GM12878 (cell line): Measurements from ENCODE around the gene HDHD3. TPM values are rescaled to one million over a fixed set of nuclear protein-coding genes. Genes with fewer than 3 reads are reported as not detected.

Source experiments
- ASH2L ChIP-seq: fragments of 300-600, 200-600 bp; sonication (generic); IDR thresholded peaks from 2 replicates; pipeline ENCODE4 v1.6.1; 2017; ENCODE audit warnings: low read depth, mild to moderate bottlenecking, borderline replicate concordance
- BACH1 ChIP-seq: fragments of 450-650 bp; IDR thresholded peaks from 2 replicates; pipeline ENCODE4 v1.6.1; 2017; ENCODE audit warnings: mild to moderate bottlenecking, borderline replicate concordance
- BHLHE40 ChIP-seq, 2 experiments: fragments of 450-650 bp in 1 of 2; IDR thresholded peaks; 2 replicates each; pipeline ENCODE4 v1.6.1; 2011 to 2017; ENCODE audit warnings: low read depth in 2 of 2, borderline replicate concordance in 1 of 2, improper control_type of control experiment in 1 of 2, low read length in 1 of 2, mild to moderate bottlenecking in 1 of 2
- CBX3 ChIP-seq: fragments of 200-600 bp; sonication (generic); IDR thresholded peaks from 2 replicates; pipeline ENCODE4 v1.6.1; 2016; ENCODE audit warnings: low read depth, borderline replicate concordance
- CREB1 ChIP-seq: IDR thresholded peaks from 2 replicates; pipeline ENCODE4 v1.6.1; 2012; ENCODE audit warnings: low read depth, mild to moderate bottlenecking, inconsistent platforms
- DPF2 ChIP-seq: fragments of 450-650 bp; IDR thresholded peaks from 2 replicates; pipeline ENCODE4 v1.6.1; 2017; ENCODE audit warnings: mild to moderate bottlenecking
- FOS ChIP-seq: IDR thresholded peaks from 3 replicates; pipeline ENCODE4 v1.6.1; 2011; ENCODE audit warnings: borderline replicate concordance; ENCODE audit not compliant: insufficient read length; ENCODE audit errors: extremely low read depth
- FOXK2 ChIP-seq: fragments of 450-650 bp; IDR thresholded peaks from 2 replicates; pipeline ENCODE4 v1.6.1; 2017; ENCODE audit warnings: mild to moderate bottlenecking, moderate library complexity
- HDAC2 ChIP-seq: fragments of 200-600 bp; sonication (generic); IDR thresholded peaks from 2 replicates; pipeline ENCODE4 v1.6.1; 2017
- JUND ChIP-seq: IDR thresholded peaks from 2 replicates; pipeline ENCODE4 v1.6.1; 2012; ENCODE audit warnings: low read depth, mild to moderate bottlenecking, low read length, improper control_type of control experiment, moderate library complexity
- MTA3 ChIP-seq: IDR thresholded peaks from 2 replicates; pipeline ENCODE4 v1.6.1; 2012; ENCODE audit warnings: low read length, inconsistent platforms, borderline replicate concordance
- MYB ChIP-seq: fragments of 150-350 bp; IDR thresholded peaks from 2 replicates; pipeline ENCODE4 v1.6.1; 2014; ENCODE audit warnings: mild to moderate bottlenecking, low read depth, low read length, borderline replicate concordance
- NFYA ChIP-seq: IDR thresholded peaks from 2 replicates; pipeline ENCODE4 v1.6.1; 2011; ENCODE audit warnings: low read depth, mild to moderate bottlenecking, low read length, improper control_type of control experiment, borderline replicate concordance
- RAD51 ChIP-seq: fragments of 450-650 bp; IDR thresholded peaks from 2 replicates; pipeline ENCODE4 v1.6.1; 2016; ENCODE audit warnings: moderate library complexity, mild to moderate bottlenecking, inconsistent platforms
- RUNX3 ChIP-seq: IDR thresholded peaks from 2 replicates; pipeline ENCODE4 v1.6.1; 2012; ENCODE audit warnings: low read length, inconsistent platforms
- SPI1 ChIP-seq: IDR thresholded peaks from 2 replicates; pipeline ENCODE4 v1.6.1; 2011; ENCODE audit warnings: low read depth, mild to moderate bottlenecking, low read length, moderate library complexity, borderline replicate concordance; ENCODE audit not compliant: insufficient read depth
- SREBF2 ChIP-seq: IDR thresholded peaks from 2 replicates; pipeline ENCODE4 v1.6.1; 2012; ENCODE audit warnings: mild to moderate bottlenecking, low read length
- STAT3 ChIP-seq: IDR thresholded peaks from 2 replicates; pipeline ENCODE4 v1.6.1; 2011; ENCODE audit warnings: low read depth, low read length, improper control_type of control experiment
- TAF1 ChIP-seq: IDR thresholded peaks from 2 replicates; pipeline ENCODE4 v1.6.1; 2011; ENCODE audit warnings: mild to moderate bottlenecking, low read depth, low read length, borderline replicate concordance
- TARDBP ChIP-seq: IDR thresholded peaks from 2 replicates; pipeline ENCODE4 v1.6.1; 2016; ENCODE audit warnings: borderline replicate concordance
- TCF12 ChIP-seq: IDR thresholded peaks from 2 replicates; pipeline ENCODE4 v1.6.1; 2011; ENCODE audit warnings: low read depth, mild to moderate bottlenecking, low read length
- USF1 ChIP-seq: IDR thresholded peaks from 2 replicates; pipeline ENCODE4 v1.6.1; 2011; ENCODE audit warnings: borderline replicate concordance, low read depth, mild to moderate bottlenecking, moderate library complexity, mixed read lengths, low read length; ENCODE audit not compliant: insufficient read depth; ENCODE audit errors: extremely low read length
- USF2 ChIP-seq: IDR thresholded peaks from 2 replicates; pipeline ENCODE4 v1.6.1; 2011; ENCODE audit warnings: low read depth, low read length, improper control_type of control experiment, borderline replicate concordance
- YBX1 ChIP-seq: fragments of 450-650 bp; IDR thresholded peaks from 2 replicates; pipeline ENCODE4 v1.6.1; 2016; ENCODE audit warnings: antibody characterized with exemption
- ZBTB4 ChIP-seq: fragments of 450-650 bp; formaldehyde crosslinking; IDR thresholded peaks from 2 replicates; pipeline ENCODE4 v1.4.0; 2022; ENCODE audit warnings: mild to moderate bottlenecking, moderate library complexity
- ZNF24 ChIP-seq: fragments of 450-650 bp; IDR thresholded peaks from 2 replicates; pipeline ENCODE4 v1.6.1; 2017; ENCODE audit warnings: antibody characterized with exemption, mild to moderate bottlenecking
- ZNF384 ChIP-seq: IDR thresholded peaks from 2 replicates; pipeline ENCODE4 v1.6.1; 2012; ENCODE audit warnings: low read depth, mild to moderate bottlenecking, low read length, improper control_type of control experiment, borderline replicate concordance
- polyA plus RNA-seq, 11 experiments: library from polyadenylated mRNA; depleted of rRNA in 4 of 11; unstranded in 6 of 11; stranded (reverse) in 5 of 11; fragments of >200 nt; fragmentation: Nextera tagmentation in 4 of 11; fragmentation: Illumina TruSeq in 1 of 11; extraction: Ambion mirVana in 4 of 11; extraction: Trizol in 1 of 11; gene quantifications; 1 replicate in 1 of 11; 2 replicates in 10 of 11; pipeline versions ENCODE4 v1.2.1 to v1.2.3, GENCODE V29; 2011 to 2016; ENCODE audit warnings: inconsistent platforms in 2 of 11, missing spikeins in 2 of 11, low read depth in 1 of 11
- total RNA-seq, 4 experiments: library from RNA; depleted of rRNA in 3 of 4; stranded (reverse); fragments of >200 nt in 3 of 4; fragmentation: Illumina TruSeq in 1 of 4; extraction: Trizol in 1 of 4; gene quantifications; 2 replicates each; pipeline versions ENCODE4 v1.2.1 to v1.2.3, GENCODE V29; 2013 to 2021

The HDHD3 gene
- total and polyA plus RNA-seq, 10 of the 15 experiments (the other 5 are each of a cell fraction or from before 2014, with no cell fraction given): 1.3 to 29.4 (median 17.9) TPM

GRCh38 chr9:113340011-113340699 is 36.6 kb downstream of the HDHD3 start, which contains the start of gene WDR31 (continued):
- TF ChIP-seq FOXK2 (no peak), BACH1 (0 out of 2 replicates have a peak, but pooled peaks have one; percentile 15), ZNF384 (no peak), TARDBP (0 out of 2 replicates have a peak, but pooled peaks have one; percentile 40), CREB1 (peak; percentile 63; the same call in 1 of the 2 replicates), ZNF24 (peak; percentile 50; the same call in 1 of the 2 replicates), RUNX3 (peak; percentile 66), CBX3 (no peak), NFYA (no peak), ASH2L (no peak), MTA3 (no peak), STAT3 (no peak), YBX1 (no peak), FOS (no peak), HDAC2 (0 out of 2 replicates have a peak, but pooled peaks have one; percentile 54), SPI1 (peak; percentile 41; the same call in 1 of the 2 replicates), TAF1 (peak; percentile 77), JUND (no peak), MYB (no peak), SREBF2 (no peak), DPF2 (0 out of 2 replicates have a peak, but pooled peaks have one; percentile 42), RAD51 (no peak), ZBTB4 (CRISPR knock-in tag) (no peak), USF2 (no peak), BHLHE40 (IDR thresholded peaks at IDR 0.05; ENCODE audit: borderline replicate concordance in 1 of 2, low read depth in 2 of 2, low read length in 1 of 2) (peak in 1 of 2 experiments; percentile 73; a peak in 2 of 4 replicates), USF1 (peak; percentile 18), TCF12 (peak; percentile 76; the same call in 1 of the 2 replicates)
